NT2/D1 (cell line): ENCODE results near the gene CORT.
"Not testable (repeated sequence)": the region's sequence is repeated elsewhere in the genome, so short reads cannot be mapped to it uniquely, and the experiment has no call there.

Experiments
- DNase-seq: peaks from one replicate; pipeline ENCODE4 v3.0.0-alpha.2; 2011; ENCODE audit warnings: low read depth, low spot score
- H3K27me3 ChIP-seq: 2 replicates; pipeline ENCODE4 v1.6.0; 2011; ENCODE audit warnings: mild to moderate bottlenecking; ENCODE audit not compliant: insufficient read length, insufficient read depth
- H3K36me3 ChIP-seq: 2 replicates; pipeline ENCODE4 v1.6.1; 2011; ENCODE audit warnings: mild to moderate bottlenecking, low read length, mixed read lengths; ENCODE audit not compliant: insufficient read depth, insufficient read length
- H3K4me1 ChIP-seq: 2 replicates; pipeline ENCODE4 v1.5.1; 2011; ENCODE audit not compliant: insufficient read depth, insufficient read length
- H3K4me3 ChIP-seq: 2 replicates; pipeline ENCODE4 v1.5.1; 2011; ENCODE audit warnings: low read depth; ENCODE audit not compliant: insufficient read length
- H3K9ac ChIP-seq: 2 replicates; pipeline ENCODE4 v1.6.0; 2011; ENCODE audit warnings: low read depth; ENCODE audit not compliant: insufficient read length
- H3K9me3 ChIP-seq: 2 replicates; pipeline ENCODE4 v1.5.1; 2011; ENCODE audit warnings: mild to moderate bottlenecking, low read length; ENCODE audit not compliant: insufficient read depth
- SUZ12 ChIP-seq: IDR thresholded peaks from 2 replicates; pipeline ENCODE4 v1.6.1; 2011; ENCODE audit not compliant: insufficient read length, insufficient read depth; ENCODE audit errors: extremely low read depth
- YY1 ChIP-seq: IDR thresholded peaks from 2 replicates; pipeline ENCODE4 v1.6.1; 2011; ENCODE audit not compliant: insufficient read length, insufficient read depth
- ZNF274 ChIP-seq: IDR thresholded peaks from 2 replicates; pipeline ENCODE4 v1.6.1; 2011; ENCODE audit warnings: mild to moderate bottlenecking, low read depth, low read length

CORT gene

DNA sequence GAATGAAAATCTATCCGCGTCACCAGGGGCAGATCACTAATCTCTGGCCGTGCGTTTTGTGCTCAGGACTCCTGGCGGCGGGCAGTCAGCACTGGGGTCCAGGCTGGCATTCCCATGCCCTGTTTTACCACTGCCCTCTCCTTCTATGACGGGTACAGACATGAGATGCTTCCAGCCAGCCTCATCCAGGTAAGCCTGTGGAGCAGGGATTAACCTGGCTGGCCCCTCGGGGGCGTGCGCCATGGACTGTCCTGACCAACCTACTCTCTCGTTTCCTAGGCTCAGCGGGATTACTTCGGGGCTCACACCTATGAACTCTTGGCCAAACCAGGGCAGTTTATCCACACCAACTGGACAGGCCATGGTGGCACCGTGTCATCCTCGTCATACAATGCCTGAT lies 30.5 kb upstream of the CORT start:
- no peak overlapping the region for H3K4me3 ChIP-seq
- peaks cover 2% of the 10 kb centered on the region for H3K4me1 ChIP-seq
- no peak for DNase-seq
- no peak for TF ChIP-seq ZNF274
- no peak for TF ChIP-seq SUZ12
- TF ChIP-seq YY1, result no peak
- no peak overlapping the region for H3K9ac ChIP-seq
- H3K27me3 ChIP-seq, result no peaks in the 10 kb centered on the region
- H3K9me3 ChIP-seq, result no peaks in the 10 kb centered on the region
- peaks cover 71% of the 10 kb centered on the region for H3K36me3 ChIP-seq

DNA sequence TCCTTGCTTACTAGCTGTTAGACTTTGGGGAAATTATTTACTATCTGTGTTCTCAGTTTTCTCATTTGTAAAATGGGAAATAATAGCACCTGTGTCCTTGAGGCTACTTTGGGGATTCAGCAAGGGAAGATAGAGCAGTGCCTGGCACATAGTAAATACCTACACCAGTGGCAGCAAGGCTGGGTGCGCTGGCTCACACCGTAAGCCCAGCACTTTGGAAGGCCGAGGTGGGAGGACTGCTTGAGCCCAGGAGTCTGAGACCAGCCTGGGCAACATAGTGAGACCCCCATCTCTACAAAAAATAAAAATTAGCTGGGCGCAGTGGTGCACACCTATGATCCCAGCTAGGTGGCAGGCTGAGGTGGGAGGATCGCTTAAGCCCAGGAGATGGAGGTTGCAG lies 28.2 kb upstream of the CORT start:
- no peaks in the 10 kb centered on the region for H3K9me3 ChIP-seq
- H3K27me3 ChIP-seq, result no peaks in the 10 kb centered on the region
- peaks cover 49% of the 10 kb centered on the region for H3K36me3 ChIP-seq
- DNase-seq, result no peak
- H3K9ac ChIP-seq, result no peak overlapping the region
- no peaks in the 10 kb centered on the region for H3K4me1 ChIP-seq
- no peak overlapping the region for H3K4me3 ChIP-seq
- TF ChIP-seq YY1, result no peak
- TF ChIP-seq ZNF274, result no peak
- no peak for TF ChIP-seq SUZ12

DNA sequence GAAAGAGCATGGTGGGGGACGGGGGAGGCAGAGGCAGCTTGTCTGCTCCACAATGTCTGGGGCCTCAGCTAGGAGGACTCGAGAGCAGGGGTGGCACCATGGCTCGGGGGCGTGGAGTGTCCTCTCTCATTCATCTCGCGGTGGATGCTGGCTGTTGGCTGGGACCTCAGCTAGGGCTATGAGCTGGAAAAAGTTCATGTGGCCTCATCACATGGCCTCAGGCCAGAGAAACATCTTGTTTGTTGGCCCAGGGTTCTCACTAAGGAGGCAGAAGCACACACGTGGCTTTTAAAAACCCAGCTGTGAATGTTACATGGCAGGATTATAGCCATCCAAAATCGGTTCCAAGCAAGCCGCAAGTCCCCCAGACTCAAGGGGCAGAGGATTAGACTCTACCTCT lies 25.8 kb upstream of the CORT start:
- no peak overlapping the region for H3K4me3 ChIP-seq
- no peak overlapping the region for H3K9ac ChIP-seq

DNA sequence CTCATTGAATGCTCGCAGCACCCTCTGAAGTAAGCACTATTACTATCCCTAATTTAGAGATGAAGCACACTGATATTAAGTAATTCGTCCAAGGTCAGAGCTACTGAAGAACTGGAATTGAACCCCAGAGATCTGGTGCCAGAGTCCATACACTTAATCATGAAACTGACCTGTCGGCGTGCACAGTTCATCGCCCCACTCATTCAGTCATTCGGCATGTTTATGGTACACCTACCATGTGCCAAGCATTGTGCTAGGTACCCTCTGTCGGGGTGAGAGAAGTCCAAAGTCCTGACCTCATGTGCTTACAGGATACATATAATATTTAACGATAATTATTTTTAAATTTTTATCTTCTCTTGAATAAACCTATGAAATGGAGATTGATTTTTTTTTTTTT lies 25.2 kb upstream of the CORT start:
- Histone ChIP-seq H3K36me3 (peaks cover 22% of the 10 kb centered on the region), H3K4me1 (no peaks in the 10 kb centered on the region), H3K4me3 (no peak overlapping the region), H3K9me3 (no peaks in the 10 kb centered on the region), H3K27me3 (no peaks in the 10 kb centered on the region), H3K9ac (no peak overlapping the region)
- TF ChIP-seq ZNF274, result no peak
- TF ChIP-seq SUZ12, result no peak
- TF ChIP-seq YY1, result no peak
- no peak for DNase-seq

More for the DNA sequence above, 25.8 kb upstream of the CORT start:
- Histone ChIP-seq H3K9me3 (no peaks in the 10 kb centered on the region), H3K27me3 (no peaks in the 10 kb centered on the region), H3K36me3 (peaks cover 28% of the 10 kb centered on the region), H3K4me1 (no peaks in the 10 kb centered on the region)
- TF ChIP-seq SUZ12, result no peak
- TF ChIP-seq ZNF274, result no peak
- no peak for TF ChIP-seq YY1
- no peak for DNase-seq

DNA sequence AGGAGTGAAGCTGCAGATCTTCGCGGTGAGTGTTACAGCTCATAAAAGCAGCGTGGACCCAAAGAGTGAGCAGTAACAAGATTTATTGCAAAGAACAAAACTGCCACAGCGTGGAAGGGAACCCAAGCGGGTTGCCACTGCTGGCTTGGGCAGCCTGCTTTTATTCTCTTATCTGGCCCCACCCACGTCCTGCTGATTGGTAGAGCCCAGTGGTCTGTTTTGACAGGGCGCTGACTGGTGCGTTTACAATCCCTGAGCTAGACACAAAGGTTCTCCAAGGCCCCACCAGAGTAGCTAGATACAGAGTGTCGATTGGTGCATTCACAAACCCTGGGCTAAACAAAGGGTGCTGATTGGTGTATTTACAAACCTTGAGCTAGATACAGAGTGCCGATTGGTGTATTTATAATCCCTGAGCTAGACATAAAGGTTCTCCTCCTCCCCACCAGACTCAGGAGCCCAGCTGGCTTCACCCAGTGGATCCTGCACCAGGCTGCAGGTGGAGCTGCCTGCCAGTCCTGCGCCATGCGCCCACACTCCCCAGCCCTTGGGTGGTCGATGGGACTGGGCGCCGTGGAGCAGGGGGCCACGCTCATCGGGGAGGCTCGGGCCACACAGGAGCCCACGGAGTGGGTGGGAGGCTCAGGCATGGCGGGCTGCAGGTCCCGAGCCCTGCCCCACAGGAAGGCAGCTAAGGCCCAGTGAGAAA lies 23.9 kb upstream of the CORT start:
- H3K36me3 ChIP-seq, result peaks cover 11% of the 10 kb centered on the region
- H3K27me3 ChIP-seq, H3K9me3 ChIP-seq, H3K9ac ChIP-seq, H3K4me1 ChIP-seq, DNase-seq, H3K4me3 ChIP-seq: not testable (repeated sequence)

DNA sequence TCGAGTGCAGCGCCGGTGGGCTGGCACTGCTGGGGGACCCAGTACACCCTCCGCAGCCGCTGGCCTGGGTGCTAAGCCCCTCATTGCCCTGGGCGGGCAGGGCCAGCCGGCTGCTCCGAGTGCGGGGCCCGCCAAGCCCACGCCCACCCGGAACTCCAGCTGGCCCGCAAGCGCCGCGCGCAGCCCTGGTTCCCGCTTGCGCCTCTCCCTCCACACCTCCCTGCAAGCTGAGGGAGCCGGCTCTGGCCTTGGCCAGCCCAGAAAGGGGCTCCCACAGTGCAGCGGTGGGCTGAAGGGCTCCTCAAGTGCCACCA lies 23.3 kb upstream of the CORT start:
- H3K27me3 ChIP-seq, DNase-seq, H3K9ac ChIP-seq, H3K36me3 ChIP-seq, H3K9me3 ChIP-seq, H3K4me3 ChIP-seq, H3K4me1 ChIP-seq: not testable (repeated sequence)

DNA sequence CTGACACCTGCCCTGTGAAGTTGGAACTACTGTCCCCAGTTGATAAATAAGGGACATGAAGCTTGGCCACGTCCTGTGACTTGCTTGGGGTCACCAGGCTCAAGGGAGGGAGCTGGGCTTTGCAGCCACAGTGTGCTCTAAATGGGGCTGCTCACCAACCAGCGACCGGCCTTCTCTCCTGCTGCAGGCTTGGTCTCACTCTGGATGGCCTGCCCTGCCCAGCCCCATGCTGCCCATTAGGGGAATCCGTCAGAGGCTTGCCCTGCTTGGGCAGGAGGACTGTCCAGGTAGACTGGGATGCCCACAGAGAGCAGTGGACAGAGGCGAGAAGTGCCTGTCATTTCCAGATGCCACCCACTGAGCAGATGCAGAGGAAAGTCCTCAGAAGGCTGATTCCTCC lies 20.8 kb upstream of the CORT start:
- no peaks in the 10 kb centered on the region for H3K27me3 ChIP-seq
- H3K4me3 ChIP-seq, result no peak overlapping the region
- peaks cover 3% of the 10 kb centered on the region for H3K36me3 ChIP-seq
- no peaks in the 10 kb centered on the region for H3K9me3 ChIP-seq
- no peak overlapping the region for H3K9ac ChIP-seq
- peaks cover 8% of the 10 kb centered on the region for H3K4me1 ChIP-seq
- DNase-seq, result no peak
- no peak for TF ChIP-seq YY1

DNA sequence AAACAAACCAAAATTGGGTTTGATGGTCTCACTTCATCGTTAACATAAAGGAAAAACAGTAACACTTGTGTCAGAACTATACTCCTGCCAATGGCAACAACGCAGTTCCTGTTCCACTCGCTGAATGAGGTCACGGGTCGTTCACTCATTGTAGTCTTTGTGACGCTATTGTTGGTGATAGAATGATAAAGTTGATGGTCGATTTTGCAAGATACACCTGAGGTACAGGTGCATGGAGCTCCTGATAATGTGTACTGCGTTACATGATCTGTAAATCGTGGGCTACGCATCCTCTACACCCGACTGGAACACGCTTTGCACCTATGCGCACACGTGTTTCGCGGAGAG lies 20.0 kb upstream of the CORT start:
- no peaks in the 10 kb centered on the region for H3K27me3 ChIP-seq
- DNase-seq, result no peak
- H3K36me3 ChIP-seq, result peaks cover 3% of the 10 kb centered on the region
- TF ChIP-seq YY1, result no peak
- TF ChIP-seq SUZ12, result no peak
- no peak for TF ChIP-seq ZNF274
- no peaks in the 10 kb centered on the region for H3K9me3 ChIP-seq
- peak overlapping the region; percentile 61 for H3K4me3 ChIP-seq
- H3K9ac ChIP-seq, result peak overlapping the region; percentile 89
- H3K4me1 ChIP-seq, result peaks cover 8% of the 10 kb centered on the region
